ENCODE data around the gene TNFRSF17. TPM values are rescaled to one million over a fixed set of nuclear protein-coding genes. Genes with fewer than 3 reads are reported as not detected.
A peak's percentile ranks its signal among the peaks of the same experiment; 100 is the strongest.

Gene TNFRSF17
- total and polyA plus RNA-seq, 9 of the 15 experiments (the other 6 are each of a cell fraction or from before 2014, with no cell fraction given) = not detected

DNA sequence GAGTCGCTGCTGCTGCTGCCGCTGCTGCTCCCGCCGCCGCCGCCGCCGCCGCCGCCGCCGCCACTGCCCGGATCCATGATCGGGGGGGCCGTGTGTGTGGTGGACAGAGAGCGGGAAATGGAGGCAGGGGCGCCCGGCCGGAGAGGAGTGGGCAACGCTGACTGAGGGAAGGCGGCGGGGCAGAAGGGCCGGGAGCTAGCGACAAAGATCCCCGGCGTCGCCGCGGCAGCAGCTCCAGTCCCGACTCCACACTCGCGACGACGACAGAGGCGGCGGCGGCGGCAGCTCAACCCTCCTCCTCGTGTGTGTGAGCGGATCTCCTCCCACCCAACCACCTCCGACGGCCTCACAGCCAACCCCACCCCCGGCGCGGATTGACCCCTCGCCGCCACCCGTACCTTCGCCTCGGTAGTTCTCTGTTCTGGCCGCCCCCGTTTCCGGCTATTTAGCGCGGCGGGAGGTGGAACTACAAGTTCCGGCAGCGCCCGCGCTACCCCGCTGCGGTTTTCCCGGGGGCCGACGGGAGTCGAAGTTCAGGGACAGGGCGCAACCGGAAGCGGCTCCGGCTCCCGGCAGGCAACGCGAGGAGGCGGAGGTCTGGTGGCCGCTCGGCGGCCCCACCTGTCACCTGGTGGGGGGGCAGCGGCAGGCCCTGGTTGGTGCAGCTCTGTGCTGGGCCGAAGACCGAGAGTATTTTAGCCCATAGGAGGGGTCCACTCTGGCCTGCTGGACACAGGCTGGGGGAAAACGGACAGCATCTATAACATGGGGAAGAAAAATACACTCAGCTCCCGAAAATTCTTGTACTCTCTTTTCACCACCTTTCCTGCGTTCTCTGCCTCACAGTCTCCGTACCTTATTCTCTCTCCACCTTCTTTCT is 49.1 kb upstream of the TNFRSF17 start, which contains the start of gene GSPT1 (continued):
- TF ChIP-seq ZBTB8A (IDR thresholded peaks at IDR 0.05; ENCODE audit: partially characterized antibody) (peak; percentile 99), ASH1L (IDR thresholded peaks at IDR 0.05; ENCODE audit: borderline replicate concordance, low read depth, partially characterized antibody) (peak; percentile 72), CBFB (CRISPR knock-in tag; IDR thresholded peaks at IDR 0.05) (peak; percentile 100), KDM1A (IDR thresholded peaks at IDR 0.05) (no peak), ZKSCAN1 (IDR thresholded peaks at IDR 0.05; ENCODE audit: low read depth, low read length) (no peak), C11orf30 (IDR thresholded peaks at IDR 0.05; ENCODE audit: low read depth) (peak; percentile 55; the same call in 1 of the 2 replicates), SRSF9 (IDR thresholded peaks at IDR 0.05; ENCODE audit: borderline replicate concordance, low read depth, low read length) (no peak), CAMTA2 (CRISPR knock-in tag; conservative IDR thresholded peaks at IDR 0.05) (no peak), GATAD2A (IDR thresholded peaks at IDR 0.05) (no peak), SAFB (IDR thresholded peaks at IDR 0.05; ENCODE audit: borderline replicate concordance, low read depth, low read length) (0 out of 2 replicates have a peak, but pooled peaks have one; percentile 56), CBFA2T3 (IDR thresholded peaks at IDR 0.05) (peak; percentile 5; the same call in 1 of the 2 replicates), ZNF785 (CRISPR knock-in tag; IDR thresholded peaks at IDR 0.05) (no peak), SMARCE1 (IDR thresholded peaks at IDR 0.05) (no peak), MBD2 (IDR thresholded peaks at IDR 0.05; ENCODE audit: borderline replicate concordance, low read depth) (peak; percentile 96), POLR2AphosphoS2 (IDR thresholded peaks at IDR 0.05; ENCODE audit: low read length) (no peak), HMBOX1 (IDR thresholded peaks at IDR 0.05) (no peak), SIN3A (IDR thresholded peaks at IDR 0.05; ENCODE audit: borderline replicate concordance in 2 of 2, control insufficient read depth in 1 of 2, low read depth in 2 of 2, low read length in 2 of 2) (peak; percentile 55 to 90; a peak in 3 of 4 replicates), RBM34 (IDR thresholded peaks at IDR 0.05; ENCODE audit: borderline replicate concordance, insufficient read depth, low read length) (no peak), HMG20A (CRISPR knock-in tag; conservative IDR thresholded peaks at IDR 0.05) (no peak), MAFF (IDR thresholded peaks at IDR 0.05; ENCODE audit: low read length) (no peak), HNRNPK (IDR thresholded peaks at IDR 0.05; ENCODE audit: low read depth, low read length, poor library complexity, severe bottlenecking) (peak; percentile 16), MAZ (CRISPR knock-in tag; conservative IDR thresholded peaks at IDR 0.05 in 1 of 2, IDR thresholded peaks at IDR 0.05 in 1 of 2) (peak; percentile 99)
- TF ChIP-seq, protein P1, sequence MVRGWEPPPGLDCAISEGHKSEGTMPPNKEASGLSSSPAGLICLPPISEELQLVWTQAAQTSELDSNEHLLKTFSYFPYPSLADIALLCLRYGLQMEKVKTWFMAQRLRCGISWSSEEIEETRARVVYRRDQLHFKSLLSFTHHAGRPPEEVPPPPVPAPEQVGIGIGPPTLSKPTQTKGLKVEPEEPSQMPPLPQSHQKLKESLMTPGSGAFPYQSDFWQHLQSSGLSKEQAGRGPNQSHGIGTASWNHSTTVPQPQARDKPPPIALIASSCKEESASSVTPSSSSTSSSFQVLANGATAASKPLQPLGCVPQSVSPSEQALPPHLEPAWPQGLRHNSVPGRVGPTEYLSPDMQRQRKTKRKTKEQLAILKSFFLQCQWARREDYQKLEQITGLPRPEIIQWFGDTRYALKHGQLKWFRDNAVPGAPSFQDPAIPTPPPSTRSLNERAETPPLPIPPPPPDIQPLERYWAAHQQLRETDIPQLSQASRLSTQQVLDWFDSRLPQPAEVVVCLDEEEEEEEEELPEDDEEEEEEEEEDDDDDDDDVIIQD (CRISPR knock-in tag; IDR thresholded peaks at IDR 0.05) = no peak
- TF ChIP-seq, protein P2, sequence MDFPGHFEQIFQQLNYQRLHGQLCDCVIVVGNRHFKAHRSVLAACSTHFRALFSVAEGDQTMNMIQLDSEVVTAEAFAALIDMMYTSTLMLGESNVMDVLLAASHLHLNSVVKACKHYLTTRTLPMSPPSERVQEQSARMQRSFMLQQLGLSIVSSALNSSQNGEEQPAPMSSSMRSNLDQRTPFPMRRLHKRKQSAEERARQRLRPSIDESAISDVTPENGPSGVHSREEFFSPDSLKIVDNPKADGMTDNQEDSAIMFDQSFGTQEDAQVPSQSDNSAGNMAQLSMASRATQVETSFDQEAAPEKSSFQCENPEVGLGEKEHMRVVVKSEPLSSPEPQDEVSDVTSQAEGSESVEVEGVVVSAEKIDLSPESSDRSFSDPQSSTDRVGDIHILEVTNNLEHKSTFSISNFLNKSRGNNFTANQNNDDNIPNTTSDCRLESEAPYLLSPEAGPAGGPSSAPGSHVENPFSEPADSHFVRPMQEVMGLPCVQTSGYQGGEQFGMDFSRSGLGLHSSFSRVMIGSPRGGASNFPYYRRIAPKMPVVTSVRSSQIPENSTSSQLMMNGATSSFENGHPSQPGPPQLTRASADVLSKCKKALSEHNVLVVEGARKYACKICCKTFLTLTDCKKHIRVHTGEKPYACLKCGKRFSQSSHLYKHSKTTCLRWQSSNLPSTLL (IDR thresholded peaks at IDR 0.05) = no peak

Measured in K562 (cell line).